Liver (tissue), 3 donors: ENCODE data around the gene GGT1.

Experiments used
- ATF3 ChIP-seq: IDR thresholded peaks from 2 replicates; pipeline ENCODE4 v1.6.1; 2016; ENCODE audit warnings: antibody characterized with exemption
- EGR1 ChIP-seq, 2 donors: IDR thresholded peaks; 2 replicates each; pipeline ENCODE4 v1.6.1; 2016 to 2018; ENCODE audit warnings: antibody characterized with exemption in 2 of 2, low read depth in 2 of 2
- FOXA1 ChIP-seq: IDR thresholded peaks from 2 replicates; pipeline ENCODE4 v1.6.1; 2016; ENCODE audit warnings: antibody characterized with exemption
- FOXA2 ChIP-seq: IDR thresholded peaks from 2 replicates; pipeline ENCODE4 v1.6.1; 2016; ENCODE audit warnings: antibody characterized with exemption
- HNF4A ChIP-seq, 2 donors: conservative IDR thresholded peaks; 2 replicates each; pipeline ENCODE4 v1.6.1; 2016; ENCODE audit warnings: antibody characterized with exemption in 2 of 2, mild to moderate bottlenecking in 2 of 2
- JUND ChIP-seq, 2 donors: IDR thresholded peaks; 2 replicates each; pipeline ENCODE4 v1.6.1; 2016; ENCODE audit warnings: antibody characterized with exemption in 2 of 2
- MAX ChIP-seq: IDR thresholded peaks from 2 replicates; pipeline ENCODE4 v1.6.1; 2016; ENCODE audit warnings: antibody characterized with exemption
- NR2F2 ChIP-seq: IDR thresholded peaks from 2 replicates; pipeline ENCODE4 v1.6.1; 2016; ENCODE audit warnings: antibody characterized with exemption
- RAD21 ChIP-seq, 2 donors: IDR thresholded peaks; 2 replicates each; pipeline ENCODE4 v1.6.1; 2016; ENCODE audit warnings: antibody characterized with exemption in 2 of 2, mild to moderate bottlenecking in 2 of 2
- SP1 ChIP-seq: IDR thresholded peaks from 2 replicates; pipeline ENCODE4 v1.6.1; 2018; ENCODE audit warnings: antibody characterized with exemption, mild to moderate bottlenecking
- TAF1 ChIP-seq: conservative IDR thresholded peaks from 2 replicates; pipeline ENCODE4 v1.6.1; 2016; ENCODE audit warnings: antibody characterized with exemption, mild to moderate bottlenecking
- YY1 ChIP-seq: IDR thresholded peaks from 2 replicates; pipeline ENCODE4 v1.6.1; 2016; ENCODE audit warnings: antibody characterized with exemption, mild to moderate bottlenecking
- TF ChIP-seq, protein P1 (sequence below): fragments of 150-350 bp; IDR thresholded peaks from 2 replicates; pipeline ENCODE4 v1.5.1; 2017; ENCODE audit warnings: improper control_type of control experiment, low read depth, low read length; ENCODE audit not compliant: missing input control
- TF ChIP-seq, protein P2 (sequence below): IDR thresholded peaks from 2 replicates; pipeline ENCODE4 v1.6.1; 2016; ENCODE audit warnings: antibody characterized with exemption, mild to moderate bottlenecking
- donor health status: healthy.
- donor health status: healthy.

- TF ChIP-seq ATF3 (no peak), FOXA2 (no peak), RAD21 (IDR thresholded peaks at IDR 0.05) (no peak), YY1 (no peak), JUND (IDR thresholded peaks at IDR 0.05) (no peak), SP1 (no peak), EGR1 (IDR thresholded peaks at IDR 0.05; ENCODE audit: low read depth in 2 of 2) (no peak), TAF1 (no peak), FOXA1 (no peak), MAX (no peak), HNF4A (conservative IDR thresholded peaks at IDR 0.05) (no peak), NR2F2 (no peak)
- TF ChIP-seq, protein P1, sequence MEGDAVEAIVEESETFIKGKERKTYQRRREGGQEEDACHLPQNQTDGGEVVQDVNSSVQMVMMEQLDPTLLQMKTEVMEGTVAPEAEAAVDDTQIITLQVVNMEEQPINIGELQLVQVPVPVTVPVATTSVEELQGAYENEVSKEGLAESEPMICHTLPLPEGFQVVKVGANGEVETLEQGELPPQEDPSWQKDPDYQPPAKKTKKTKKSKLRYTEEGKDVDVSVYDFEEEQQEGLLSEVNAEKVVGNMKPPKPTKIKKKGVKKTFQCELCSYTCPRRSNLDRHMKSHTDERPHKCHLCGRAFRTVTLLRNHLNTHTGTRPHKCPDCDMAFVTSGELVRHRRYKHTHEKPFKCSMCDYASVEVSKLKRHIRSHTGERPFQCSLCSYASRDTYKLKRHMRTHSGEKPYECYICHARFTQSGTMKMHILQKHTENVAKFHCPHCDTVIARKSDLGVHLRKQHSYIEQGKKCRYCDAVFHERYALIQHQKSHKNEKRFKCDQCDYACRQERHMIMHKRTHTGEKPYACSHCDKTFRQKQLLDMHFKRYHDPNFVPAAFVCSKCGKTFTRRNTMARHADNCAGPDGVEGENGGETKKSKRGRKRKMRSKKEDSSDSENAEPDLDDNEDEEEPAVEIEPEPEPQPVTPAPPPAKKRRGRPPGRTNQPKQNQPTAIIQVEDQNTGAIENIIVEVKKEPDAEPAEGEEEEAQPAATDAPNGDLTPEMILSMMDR = no peak
- TF ChIP-seq, protein P2, sequence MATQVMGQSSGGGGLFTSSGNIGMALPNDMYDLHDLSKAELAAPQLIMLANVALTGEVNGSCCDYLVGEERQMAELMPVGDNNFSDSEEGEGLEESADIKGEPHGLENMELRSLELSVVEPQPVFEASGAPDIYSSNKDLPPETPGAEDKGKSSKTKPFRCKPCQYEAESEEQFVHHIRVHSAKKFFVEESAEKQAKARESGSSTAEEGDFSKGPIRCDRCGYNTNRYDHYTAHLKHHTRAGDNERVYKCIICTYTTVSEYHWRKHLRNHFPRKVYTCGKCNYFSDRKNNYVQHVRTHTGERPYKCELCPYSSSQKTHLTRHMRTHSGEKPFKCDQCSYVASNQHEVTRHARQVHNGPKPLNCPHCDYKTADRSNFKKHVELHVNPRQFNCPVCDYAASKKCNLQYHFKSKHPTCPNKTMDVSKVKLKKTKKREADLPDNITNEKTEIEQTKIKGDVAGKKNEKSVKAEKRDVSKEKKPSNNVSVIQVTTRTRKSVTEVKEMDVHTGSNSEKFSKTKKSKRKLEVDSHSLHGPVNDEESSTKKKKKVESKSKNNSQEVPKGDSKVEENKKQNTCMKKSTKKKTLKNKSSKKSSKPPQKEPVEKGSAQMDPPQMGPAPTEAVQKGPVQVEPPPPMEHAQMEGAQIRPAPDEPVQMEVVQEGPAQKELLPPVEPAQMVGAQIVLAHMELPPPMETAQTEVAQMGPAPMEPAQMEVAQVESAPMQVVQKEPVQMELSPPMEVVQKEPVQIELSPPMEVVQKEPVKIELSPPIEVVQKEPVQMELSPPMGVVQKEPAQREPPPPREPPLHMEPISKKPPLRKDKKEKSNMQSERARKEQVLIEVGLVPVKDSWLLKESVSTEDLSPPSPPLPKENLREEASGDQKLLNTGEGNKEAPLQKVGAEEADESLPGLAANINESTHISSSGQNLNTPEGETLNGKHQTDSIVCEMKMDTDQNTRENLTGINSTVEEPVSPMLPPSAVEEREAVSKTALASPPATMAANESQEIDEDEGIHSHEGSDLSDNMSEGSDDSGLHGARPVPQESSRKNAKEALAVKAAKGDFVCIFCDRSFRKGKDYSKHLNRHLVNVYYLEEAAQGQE = no peak
Measured at GRCh38 chr22:24584871-24585411, 18.1 kb upstream of the GGT1 start.
